ENCODE data around the gene CIAO2A.

Gene CIAO2A

DNA sequence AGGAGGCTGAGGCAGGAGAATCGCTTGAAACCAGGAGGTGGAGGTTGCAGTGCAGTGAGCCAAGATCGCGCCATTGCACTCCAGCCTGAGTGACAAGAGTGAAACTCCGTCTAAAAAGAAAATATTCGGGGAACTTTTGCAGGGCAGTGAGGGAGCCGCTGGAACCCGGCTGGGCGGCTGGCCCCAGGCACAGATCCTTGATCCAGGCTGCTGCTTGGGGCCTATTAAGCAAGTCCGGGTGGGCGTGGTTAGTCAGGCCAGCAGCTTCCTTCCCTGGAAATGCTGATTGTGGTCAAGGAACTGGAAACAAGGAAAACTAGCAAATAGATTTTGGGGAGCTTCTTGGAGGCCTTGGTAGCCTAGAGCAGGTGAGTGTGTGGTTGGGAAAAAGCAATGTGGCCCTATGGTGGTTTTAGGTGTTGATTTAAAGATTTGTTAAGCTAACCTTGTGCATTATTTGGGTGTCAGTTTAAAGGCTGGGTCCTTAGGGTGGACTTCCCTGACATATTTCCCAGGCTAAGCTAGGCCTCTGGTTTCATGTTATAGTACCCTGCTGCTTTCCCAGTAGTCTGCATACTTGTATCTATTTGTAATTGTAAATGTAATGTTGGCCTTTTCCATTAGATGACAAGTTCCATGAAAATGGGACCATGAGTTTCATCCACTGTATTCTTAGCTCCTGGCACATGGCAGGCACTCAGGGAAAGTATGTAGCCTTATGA, 40.1 kb upstream of the CIAO2A start:
- H3K9ac ChIP-seq (ENCODE audit: low read length), result no peak overlapping the region
- H3K36me3 ChIP-seq (replicated peaks; ENCODE audit: low read depth, low read length), result peaks cover 71% of the 10 kb centered on the region
- H3K79me2 ChIP-seq (ENCODE audit: low read length), result no peaks in the 10 kb centered on the region
- H2AFZ ChIP-seq (ENCODE audit: low read depth, low read length), result no peak overlapping the region
- H3K9me3 ChIP-seq (ENCODE audit: insufficient read depth, low read length), result no peaks in the 10 kb centered on the region
- H3K27me3 ChIP-seq (ENCODE audit: low read depth, low read length), result no peaks in the 10 kb centered on the region
- H3K27ac ChIP-seq (ENCODE audit: low read length), result no peak overlapping the region
- TF ChIP-seq, protein P1, sequence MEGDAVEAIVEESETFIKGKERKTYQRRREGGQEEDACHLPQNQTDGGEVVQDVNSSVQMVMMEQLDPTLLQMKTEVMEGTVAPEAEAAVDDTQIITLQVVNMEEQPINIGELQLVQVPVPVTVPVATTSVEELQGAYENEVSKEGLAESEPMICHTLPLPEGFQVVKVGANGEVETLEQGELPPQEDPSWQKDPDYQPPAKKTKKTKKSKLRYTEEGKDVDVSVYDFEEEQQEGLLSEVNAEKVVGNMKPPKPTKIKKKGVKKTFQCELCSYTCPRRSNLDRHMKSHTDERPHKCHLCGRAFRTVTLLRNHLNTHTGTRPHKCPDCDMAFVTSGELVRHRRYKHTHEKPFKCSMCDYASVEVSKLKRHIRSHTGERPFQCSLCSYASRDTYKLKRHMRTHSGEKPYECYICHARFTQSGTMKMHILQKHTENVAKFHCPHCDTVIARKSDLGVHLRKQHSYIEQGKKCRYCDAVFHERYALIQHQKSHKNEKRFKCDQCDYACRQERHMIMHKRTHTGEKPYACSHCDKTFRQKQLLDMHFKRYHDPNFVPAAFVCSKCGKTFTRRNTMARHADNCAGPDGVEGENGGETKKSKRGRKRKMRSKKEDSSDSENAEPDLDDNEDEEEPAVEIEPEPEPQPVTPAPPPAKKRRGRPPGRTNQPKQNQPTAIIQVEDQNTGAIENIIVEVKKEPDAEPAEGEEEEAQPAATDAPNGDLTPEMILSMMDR (IDR thresholded peaks at IDR 0.05; ENCODE audit: low read depth, low read length), result no peak
- TF ChIP-seq EZH2phosphoT487 (IDR thresholded peaks at IDR 0.05; ENCODE audit: low read depth), result no peak
- no peak overlapping the region for H3K4me2 ChIP-seq (ENCODE audit: low read length)
- no peaks in the 10 kb centered on the region for H3K4me1 ChIP-seq (ENCODE audit: low read length)
- H3K4me3 ChIP-seq (ENCODE audit: low read length), result no peak overlapping the region
- peaks cover 5% of the 10 kb centered on the region; the same call in 1 of the 2 replicates for H4K20me1 ChIP-seq (ENCODE audit: insufficient read depth, low read length)

DNA sequence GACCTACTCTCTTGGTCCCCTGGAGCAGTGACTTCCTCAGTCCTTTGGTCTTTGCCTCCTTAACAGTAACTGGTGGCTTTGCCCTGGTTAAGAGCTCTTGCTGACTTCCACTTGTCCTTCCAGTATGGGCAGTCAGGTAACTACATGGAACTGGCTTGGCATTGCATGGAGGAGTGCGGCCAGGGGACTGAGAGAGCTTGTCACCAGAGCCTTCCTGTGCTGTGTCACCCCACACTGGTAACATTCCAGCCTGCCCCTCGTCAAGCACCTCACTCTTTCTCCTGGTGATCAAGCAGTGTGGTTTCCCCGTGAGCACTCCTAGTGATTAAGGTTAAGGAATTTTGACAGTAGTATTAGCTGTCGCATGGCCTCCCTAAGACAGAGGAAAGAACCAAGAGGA, 38.6 kb upstream of the CIAO2A start:
- H3K9ac ChIP-seq (ENCODE audit: low read length), result no peak overlapping the region
- H3K79me2 ChIP-seq (ENCODE audit: low read length), result no peaks in the 10 kb centered on the region
- no peak overlapping the region for H2AFZ ChIP-seq (ENCODE audit: low read depth, low read length)
- H3K4me3 ChIP-seq (ENCODE audit: low read length), result no peak overlapping the region
- no peaks in the 10 kb centered on the region for H3K27me3 ChIP-seq (ENCODE audit: low read depth, low read length)
- H4K20me1 ChIP-seq (ENCODE audit: insufficient read depth, low read length), result no peaks in the 10 kb centered on the region; the same call in 1 of the 2 replicates
- peaks cover 73% of the 10 kb centered on the region for H3K36me3 ChIP-seq (replicated peaks; ENCODE audit: low read depth, low read length)
- TF ChIP-seq, protein P1 (IDR thresholded peaks at IDR 0.05; ENCODE audit: low read depth, low read length), result no peak
- no peak for TF ChIP-seq EZH2phosphoT487 (IDR thresholded peaks at IDR 0.05; ENCODE audit: low read depth)
- H3K27ac ChIP-seq (ENCODE audit: low read length), result no peak overlapping the region
- H3K9me3 ChIP-seq (ENCODE audit: insufficient read depth, low read length), result no peaks in the 10 kb centered on the region
- H3K4me2 ChIP-seq (ENCODE audit: low read length), result no peak overlapping the region
- H3K4me1 ChIP-seq (ENCODE audit: low read length), result no peaks in the 10 kb centered on the region

DNA sequence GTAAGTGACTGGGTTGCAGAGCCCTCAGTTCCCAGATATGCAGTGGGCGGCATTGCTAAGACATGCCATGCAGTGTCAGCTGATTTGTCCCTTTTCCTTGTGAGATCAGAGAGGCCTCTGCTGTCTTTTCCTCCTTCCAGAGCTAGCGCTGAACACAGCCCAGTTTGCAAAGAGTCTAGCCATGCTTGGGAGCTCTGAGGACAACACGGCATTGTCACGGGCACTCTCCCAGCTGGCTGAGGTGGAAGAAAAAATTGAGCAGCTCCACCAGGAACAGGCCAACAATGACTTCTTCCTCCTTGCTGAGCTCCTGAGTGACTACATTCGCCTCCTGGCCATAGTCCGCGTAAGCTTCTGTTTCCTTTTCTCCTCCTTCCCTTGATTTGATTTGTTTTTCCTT, 37.9 kb upstream of the CIAO2A start:
- peaks cover 70% of the 10 kb centered on the region for H3K36me3 ChIP-seq (replicated peaks; ENCODE audit: low read depth, low read length)
- no peak overlapping the region for H3K4me2 ChIP-seq (ENCODE audit: low read length)
- H3K9me3 ChIP-seq (ENCODE audit: insufficient read depth, low read length), result no peaks in the 10 kb centered on the region
- H4K20me1 ChIP-seq (ENCODE audit: insufficient read depth, low read length), result no peaks in the 10 kb centered on the region; the same call in 1 of the 2 replicates
- TF ChIP-seq, protein P1 (IDR thresholded peaks at IDR 0.05; ENCODE audit: low read depth, low read length), result no peak
- TF ChIP-seq EZH2phosphoT487 (IDR thresholded peaks at IDR 0.05; ENCODE audit: low read depth), result no peak
- no peak overlapping the region for H3K4me3 ChIP-seq (ENCODE audit: low read length)
- H3K27ac ChIP-seq (ENCODE audit: low read length), result no peak overlapping the region
- no peaks in the 10 kb centered on the region for H3K79me2 ChIP-seq (ENCODE audit: low read length)
- no peak overlapping the region for H2AFZ ChIP-seq (ENCODE audit: low read depth, low read length)
- no peak overlapping the region for H3K9ac ChIP-seq (ENCODE audit: low read length)
- no peaks in the 10 kb centered on the region for H3K4me1 ChIP-seq (ENCODE audit: low read length)
- H3K27me3 ChIP-seq (ENCODE audit: low read depth, low read length), result no peaks in the 10 kb centered on the region

DNA sequence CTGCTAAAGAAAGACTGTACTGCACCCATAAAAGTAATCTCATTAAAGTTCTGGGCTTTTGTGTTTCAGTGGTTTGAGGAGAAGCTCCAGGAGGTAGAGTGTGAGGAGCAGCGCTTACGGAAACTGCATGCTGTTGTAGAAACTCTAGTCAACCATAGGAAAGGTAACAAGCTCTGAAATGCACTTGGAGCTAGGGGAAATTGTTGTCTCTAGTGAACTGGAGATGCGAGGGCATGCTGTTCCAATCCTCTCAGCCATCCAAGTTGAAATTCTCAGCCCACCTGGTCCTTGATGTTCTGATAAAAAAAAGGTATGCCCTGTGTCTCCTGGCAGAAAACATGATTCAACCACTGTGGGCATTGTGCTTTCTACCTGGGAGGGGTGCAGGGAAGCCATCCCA, 36.5 kb upstream of the CIAO2A start:
- Histone ChIP-seq H2AFZ (ENCODE audit: low read depth, low read length) (no peak overlapping the region), H3K9me3 (ENCODE audit: insufficient read depth, low read length) (no peaks in the 10 kb centered on the region), H3K27ac (ENCODE audit: low read length) (no peak overlapping the region), H3K4me3 (ENCODE audit: low read length) (no peak overlapping the region), H3K9ac (ENCODE audit: low read length) (no peak overlapping the region), H3K4me1 (ENCODE audit: low read length) (no peaks in the 10 kb centered on the region), H4K20me1 (ENCODE audit: insufficient read depth, low read length) (no peaks in the 10 kb centered on the region; the same call in 1 of the 2 replicates), H3K36me3 (replicated peaks; ENCODE audit: low read depth, low read length) (peaks cover 66% of the 10 kb centered on the region), H3K4me2 (ENCODE audit: low read length) (no peak overlapping the region), H3K27me3 (ENCODE audit: low read depth, low read length) (no peaks in the 10 kb centered on the region), H3K79me2 (ENCODE audit: low read length) (no peaks in the 10 kb centered on the region)
- TF ChIP-seq, protein P1 (IDR thresholded peaks at IDR 0.05; ENCODE audit: low read depth, low read length), result no peak
- TF ChIP-seq EZH2phosphoT487 (IDR thresholded peaks at IDR 0.05; ENCODE audit: low read depth), result no peak
